NCI-H524 (cell line): ENCODE data around the gene NT5E.
A peak's percentile ranks its signal among the peaks of the same experiment; 100 is the strongest.

Experiments used
- DNase-seq, 2 experiments: peaks; one replicate each; lab custom pipeline; 2025; lab: John Stamatoyannopoulos, UW

NT5E gene

GRCh38 chr6:85421972-85422371 is 27.9 kb upstream of the NT5E start:
- no peak for DNase-seq

- DNase-seq, result no peak
Measured at GRCh38 chr6:85422996-85423395, 26.9 kb upstream of the NT5E start.

DNA sequence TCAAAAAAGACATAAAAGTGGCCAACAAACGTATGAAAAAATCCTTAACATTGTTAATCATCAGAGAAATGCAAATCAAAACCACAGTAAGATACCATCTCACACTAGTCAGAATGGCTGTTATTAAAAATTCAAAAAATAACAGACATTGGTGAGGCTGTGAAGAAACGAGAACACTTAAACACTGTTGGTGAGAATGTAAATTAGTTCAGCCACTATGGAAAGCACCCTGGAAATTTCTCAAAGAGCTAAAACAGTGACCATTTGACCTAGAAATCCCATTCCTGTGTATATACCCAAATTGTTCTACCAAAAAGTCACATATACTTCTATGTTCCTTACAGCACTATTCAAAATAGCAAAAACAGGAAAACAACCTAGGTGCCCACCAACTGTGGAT is 24.9 kb upstream of the NT5E start:
- DNase-seq, result no peak

GRCh38 chr6:85425997-85426396 is 23.9 kb upstream of the NT5E start:
- no peak for DNase-seq

- DNase-seq, result no peak
Measured at GRCh38 chr6:85428486-85428885, 21.4 kb upstream of the NT5E start.

GRCh38 chr6:85429346-85429745 is 20.5 kb upstream of the NT5E start:
- DNase-seq, result no peak

GRCh38 chr6:85431271-85431670 is 18.6 kb upstream of the NT5E start:
- DNase-seq, result no peak

GRCh38 chr6:85432554-85432953 is 17.3 kb upstream of the NT5E start:
- no peak for DNase-seq

GRCh38 chr6:85435851-85436250 is 14.0 kb upstream of the NT5E start:
- DNase-seq, result no peak

- no peak for DNase-seq
Measured at GRCh38 chr6:85436411-85436810, 13.5 kb upstream of the NT5E start.

DNA sequence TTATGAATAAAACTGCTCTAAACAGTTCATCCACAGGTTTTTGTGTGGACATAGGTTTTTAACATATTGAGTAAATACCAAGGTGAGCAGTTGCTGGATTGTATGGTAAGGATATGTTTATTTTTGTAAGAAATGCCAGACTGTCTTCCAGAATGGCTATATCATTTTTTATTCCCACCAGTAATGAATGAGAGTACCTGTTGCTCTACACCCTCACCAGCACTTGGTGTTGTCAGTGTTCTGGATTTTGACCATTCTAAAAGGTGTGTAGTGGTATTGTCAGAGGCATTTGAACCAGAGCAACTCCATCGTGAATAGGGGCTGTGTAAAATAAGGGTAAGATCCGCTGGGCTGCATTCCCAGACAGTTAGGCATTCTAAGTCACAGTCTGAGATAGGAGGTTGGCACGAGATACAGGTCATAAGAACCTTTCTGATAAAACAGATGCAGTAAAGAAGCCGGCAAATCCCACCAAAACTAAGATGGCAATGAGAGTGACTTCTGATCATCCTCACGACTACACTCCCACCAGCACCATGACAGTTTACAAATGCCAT is 12.9 kb upstream of the NT5E start:
- DNase-seq, result no peak

DNA sequence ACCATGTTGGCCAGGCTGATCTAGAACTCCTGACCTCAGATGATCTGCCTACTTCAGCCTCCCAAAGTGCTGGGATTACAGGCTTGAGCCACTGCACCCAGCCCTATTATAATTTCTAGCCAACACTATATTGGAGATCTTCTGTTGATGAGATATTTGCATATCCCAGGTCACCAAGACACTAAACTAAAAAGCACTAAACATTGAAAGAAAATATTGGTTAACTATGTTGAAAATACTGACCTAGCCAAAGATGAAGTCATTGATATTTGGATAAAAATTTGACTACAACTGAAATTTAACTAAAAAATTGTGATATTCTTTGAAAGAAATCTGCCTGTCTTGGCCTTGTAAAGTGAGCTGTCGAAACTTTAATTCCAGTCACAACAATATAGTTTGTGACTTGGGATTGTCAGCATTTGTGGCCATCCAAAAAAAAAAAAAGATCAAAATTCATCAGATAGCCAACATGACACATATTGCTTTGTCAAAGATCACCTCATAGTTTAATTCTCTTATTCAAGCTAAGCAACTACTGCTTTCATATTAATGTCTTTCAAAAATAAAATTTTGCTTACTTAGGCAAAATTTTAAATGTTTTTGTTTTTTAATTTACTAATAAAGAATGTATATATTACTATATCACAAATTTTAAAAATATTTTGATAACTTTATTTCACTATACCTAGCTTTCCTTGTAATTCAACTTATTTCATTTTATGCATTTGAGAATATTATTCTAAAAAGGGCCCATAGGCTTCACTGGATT is 6.3 kb upstream of the NT5E start:
- DNase-seq, result no peak

GRCh38 chr6:85449388-85449817 is 480 bp upstream of the NT5E start:
- peak in 1 of 2 experiments; percentile 33 for DNase-seq

GRCh38 chr6:85451565-85452306 is 1.9 kb downstream of the NT5E start:
- no peak for DNase-seq

GRCh38 chr6:85452441-85452881 is 2.6 kb downstream of the NT5E start:
- DNase-seq, result no peak

GRCh38 chr6:85453052-85453451 is 3.2 kb downstream of the NT5E start:
- DNase-seq, result no peak

DNA sequence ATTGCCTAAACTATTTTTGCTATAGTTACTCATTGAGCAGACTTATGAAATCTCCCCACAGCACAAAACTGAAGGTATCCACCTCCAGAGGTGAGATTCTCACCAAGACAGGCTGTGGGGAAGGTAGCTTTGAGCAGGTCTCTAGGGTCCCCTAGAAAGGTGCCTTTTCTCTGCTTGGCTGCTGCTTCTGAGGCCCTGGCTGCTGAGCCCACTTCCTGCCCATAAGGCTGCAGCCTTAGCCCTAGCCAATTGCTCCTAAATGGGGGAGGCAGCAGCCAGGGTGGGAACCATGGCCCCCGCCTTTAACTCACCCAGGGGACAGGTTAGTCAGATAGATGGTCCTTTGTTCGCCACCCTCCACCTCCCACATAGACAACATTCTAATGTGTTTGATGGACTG is 3.6 kb downstream of the NT5E start:
- DNase-seq, result no peak

DNA sequence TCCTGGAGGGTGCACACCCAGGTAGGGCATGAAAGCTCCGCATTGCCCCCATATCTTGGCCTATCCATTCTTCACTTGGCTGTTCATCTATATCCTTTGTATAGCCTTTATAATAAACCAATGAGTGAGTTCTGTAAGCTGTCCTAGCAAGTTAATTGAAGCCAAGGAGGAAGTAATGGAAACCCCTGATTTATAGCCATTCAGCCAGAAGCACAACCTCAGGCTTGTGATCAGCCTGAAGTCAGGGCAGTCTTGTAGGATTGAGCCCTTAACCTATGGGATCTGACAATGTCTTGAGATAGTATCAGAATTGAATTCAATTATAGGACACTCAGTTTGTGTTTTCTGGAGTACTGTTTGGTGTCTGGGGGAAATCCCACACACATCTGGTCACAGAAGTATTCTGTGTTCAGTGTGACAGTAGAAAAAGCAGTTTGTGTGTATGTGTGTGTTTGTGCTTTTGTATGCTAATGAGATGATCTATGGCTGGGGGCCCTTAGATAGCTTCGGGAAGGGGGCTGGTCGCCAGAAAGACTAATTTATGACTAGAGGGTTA is 5.7 kb downstream of the NT5E start:
- DNase-seq, result no peak

DNA sequence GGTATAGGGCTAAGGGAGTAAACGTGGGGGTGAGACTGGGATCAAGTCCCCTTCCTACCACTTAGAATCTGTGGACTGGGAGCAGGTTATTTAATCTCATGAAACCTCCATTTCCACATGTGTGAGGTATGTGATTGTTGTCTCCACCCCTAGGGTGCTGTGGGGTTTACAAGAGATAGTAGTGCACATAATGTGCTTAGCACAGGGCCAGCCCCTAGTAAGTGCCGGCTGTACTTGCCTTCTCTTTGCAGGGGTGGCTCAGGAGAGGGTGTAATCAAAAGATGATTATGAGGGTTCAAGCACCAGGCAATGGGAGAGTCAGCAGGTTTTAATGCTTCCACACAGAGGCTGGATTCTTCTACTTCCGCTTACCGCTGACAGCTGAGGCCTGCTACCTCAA is 6.9 kb downstream of the NT5E start:
- DNase-seq, result no peak

DNA sequence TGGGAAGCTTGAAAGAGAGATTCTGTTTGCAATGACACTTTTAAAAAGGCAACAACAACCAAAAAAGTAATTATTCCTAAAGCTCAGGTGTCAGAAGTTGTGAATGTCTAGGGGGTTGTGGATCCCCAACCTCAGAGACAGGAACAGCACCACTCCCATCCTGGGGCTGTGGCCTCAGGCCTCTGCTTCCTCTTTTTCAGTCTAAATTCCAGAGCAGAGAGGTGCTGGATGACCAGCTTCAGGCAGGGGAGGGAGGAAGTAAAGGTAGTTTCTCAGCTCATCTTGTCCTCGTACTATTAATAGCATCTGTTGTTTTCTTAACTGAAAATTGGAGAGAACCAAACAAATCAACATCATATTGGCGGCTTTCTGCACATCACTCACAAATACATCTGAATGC is 8.3 kb downstream of the NT5E start:
- no peak for DNase-seq

DNA sequence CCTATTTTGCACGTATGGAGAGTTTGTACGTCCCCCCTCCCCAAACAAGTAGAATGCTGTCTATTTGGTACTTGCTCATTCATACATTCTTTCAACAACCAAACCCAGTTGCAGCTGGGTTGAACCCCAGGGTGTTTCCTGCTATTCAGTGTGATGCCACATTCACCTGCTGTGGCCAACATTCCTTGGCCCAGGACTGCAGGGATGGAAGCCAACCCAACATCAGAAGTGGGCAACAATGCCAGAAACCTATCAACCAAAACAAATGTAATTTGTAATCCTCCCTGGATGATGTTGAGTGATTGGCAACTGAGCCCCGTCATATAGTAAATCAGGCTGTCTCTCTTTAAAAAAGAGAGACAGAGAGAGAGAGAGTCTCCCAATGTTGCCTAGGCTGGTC is 8.9 kb downstream of the NT5E start:
- no peak for DNase-seq

DNA sequence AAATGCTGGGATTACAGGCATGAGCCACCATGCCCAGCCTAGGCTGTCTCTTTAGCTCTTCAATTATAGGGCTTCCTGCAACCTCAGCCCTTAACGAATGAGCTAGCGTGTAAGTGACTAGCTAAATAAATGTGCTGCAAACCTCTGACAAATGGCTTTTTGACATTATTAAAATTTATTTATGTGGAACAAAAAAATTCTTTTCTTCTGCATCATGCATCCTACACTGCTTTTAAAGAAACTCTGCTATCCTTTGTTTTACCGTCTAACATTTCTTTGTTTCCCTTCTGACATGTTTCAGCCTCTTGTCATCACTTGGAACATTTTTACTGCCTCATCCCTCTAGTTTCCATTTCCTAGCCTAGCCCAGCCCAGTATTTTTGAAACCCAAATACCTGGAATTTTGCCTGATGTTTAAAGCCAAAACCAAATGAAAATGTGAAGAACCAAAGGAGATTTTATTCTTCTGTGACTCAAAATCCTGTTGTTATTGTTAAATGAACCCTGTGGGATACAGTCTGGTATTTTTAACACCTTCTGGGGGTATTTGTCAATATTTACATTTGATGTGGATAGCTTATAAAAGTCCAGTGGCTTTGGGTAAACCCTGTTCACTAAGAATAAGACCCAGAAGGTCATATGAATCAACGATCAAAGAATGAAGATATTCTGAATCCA is 9.5 kb downstream of the NT5E start:
- DNase-seq, result no peak
